DOHH2 (cell line): ENCODE measurements around the gene ASIC3.

Experiments used
- H3F3A ChIP-seq: fragments of 200-600 bp; sonication (generic), shearing (Covaris generic); 2 replicates; pipeline ENCODE4 v1.6.0; 2016; ENCODE audit warnings: antibody characterized with exemption, mild to moderate bottlenecking; ENCODE audit not compliant: control insufficient read depth, insufficient read depth
- H3K27ac ChIP-seq: fragments of 200-600 bp; sonication (generic); 2 replicates; pipeline ENCODE4 v1.5.1; 2014; ENCODE audit warnings: low read depth, mild to moderate bottlenecking, low read length, moderate library complexity
- H3K27me3 ChIP-seq: fragments of 200-600 bp; sonication (generic); 2 replicates; pipeline ENCODE4 v1.6.1; 2014; ENCODE audit warnings: mild to moderate bottlenecking, low read length, mixed read lengths; ENCODE audit not compliant: control insufficient read depth
- H3K36me3 ChIP-seq: fragments of 200-600 bp; sonication (generic); 2 replicates; pipeline ENCODE4 v1.6.1; 2014; ENCODE audit warnings: mild to moderate bottlenecking, low read length, moderate library complexity, mixed read lengths; ENCODE audit not compliant: control insufficient read depth
- H3K4me1 ChIP-seq: fragments of 200-600 bp; sonication (generic); 2 replicates; pipeline ENCODE4 v1.6.1; 2014; ENCODE audit warnings: mild to moderate bottlenecking, low read length, mixed read lengths; ENCODE audit not compliant: control insufficient read depth
- H3K4me2 ChIP-seq: fragments of 200-600 bp; sonication (generic); 2 replicates; pipeline ENCODE4 v1.6.0; 2014; ENCODE audit warnings: mild to moderate bottlenecking, low read length, moderate library complexity
- H3K4me3 ChIP-seq: fragments of 200-600 bp; sonication (generic); 2 replicates; pipeline ENCODE4 v1.5.1; 2014; ENCODE audit warnings: mild to moderate bottlenecking, low read length, mixed read lengths
- H3K79me2 ChIP-seq: fragments of 200-600 bp; sonication (generic); 2 replicates; pipeline ENCODE4 v1.6.1; 2014; ENCODE audit warnings: mild to moderate bottlenecking, low read length, mixed read lengths; ENCODE audit not compliant: control insufficient read depth
- H3K9me2 ChIP-seq: fragments of 200-600 bp; sonication (generic); replicated peaks from 2 replicates; pipeline ENCODE4 v1.6.1; 2014; ENCODE audit warnings: mild to moderate bottlenecking, low read length, mixed read lengths; ENCODE audit not compliant: control insufficient read depth
- H3K9me3 ChIP-seq: fragments of 200-600 bp; sonication (generic); 2 replicates; pipeline ENCODE4 v1.6.1; 2014; ENCODE audit warnings: antibody characterized with exemption, low read length, mixed read lengths; ENCODE audit not compliant: control insufficient read depth, insufficient read depth
- H4K20me1 ChIP-seq: fragments of 200-600 bp; sonication (generic); 2 replicates; pipeline ENCODE4 v1.6.0; 2014; ENCODE audit warnings: low read depth, mild to moderate bottlenecking, antibody characterized with exemption, low read length, moderate library complexity; ENCODE audit not compliant: control insufficient read depth, insufficient read depth
- CTCF ChIP-seq: fragments of 200-600 bp; sonication (generic); IDR thresholded peaks from one replicate; pipeline ENCODE4 v1.5.1; 2014; ENCODE audit warnings: antibody characterized with exemption, mild to moderate bottlenecking, low read depth, low read length; ENCODE audit not compliant: poor library complexity, severe bottlenecking
- EZH2phosphoT487 ChIP-seq: fragments of 200-600 bp; sonication (generic); IDR thresholded peaks from 2 replicates; pipeline ENCODE4 v1.6.1; 2017; ENCODE audit warnings: borderline replicate concordance, mild to moderate bottlenecking, antibody characterized with exemption, low read length, moderate library complexity, mixed read lengths

The ASIC3 gene

GRCh38 chr7:151005566-151005965 is 42.8 kb upstream of the ASIC3 start:
- Histone ChIP-seq H3K4me2 (no peak overlapping the region), H3K79me2 (no peaks in the 10 kb centered on the region), H3K36me3 (no peaks in the 10 kb centered on the region), H3K27me3 (no peaks in the 10 kb centered on the region), H3K9me2 (no peaks in the 10 kb centered on the region), H3K27ac (no peak overlapping the region), H4K20me1 (no peaks in the 10 kb centered on the region), H3K9me3 (no peaks in the 10 kb centered on the region), H3K4me1 (peaks cover 17% of the 10 kb centered on the region), H3K4me3 (no peak overlapping the region), H3F3A (no peaks in the 10 kb centered on the region)
- TF ChIP-seq EZH2phosphoT487 (no peak), CTCF (no peak)

GRCh38 chr7:151006590-151007300 is 41.6 kb upstream of the ASIC3 start:
- TF ChIP-seq CTCF (no peak), EZH2phosphoT487 (no peak)
- no peak overlapping the region for H3K27ac ChIP-seq

GRCh38 chr7:151007469-151007898 is 40.8 kb upstream of the ASIC3 start:
- Histone ChIP-seq H3K4me2 (peak overlapping the region; percentile 87), H3K27me3 (no peaks in the 10 kb centered on the region), H3K79me2 (no peaks in the 10 kb centered on the region), H3K9me2 (no peaks in the 10 kb centered on the region), H3K36me3 (no peaks in the 10 kb centered on the region), H3K27ac (no peak overlapping the region), H3K9me3 (no peaks in the 10 kb centered on the region), H3F3A (peaks cover 6% of the 10 kb centered on the region; the same call in 1 of the 2 replicates), H3K4me1 (peaks cover 17% of the 10 kb centered on the region), H3K4me3 (peak overlapping the region; percentile 88), H4K20me1 (no peaks in the 10 kb centered on the region)
- TF ChIP-seq CTCF (no peak), EZH2phosphoT487 (no peak)

More at GRCh38 chr7:151006590-151007300, 41.6 kb upstream of the ASIC3 start:
- no peak overlapping the region for H3K4me3 ChIP-seq
- peaks cover under 1% of the 10 kb centered on the region; the same call in 1 of the 2 replicates for H3F3A ChIP-seq
- H3K27me3 ChIP-seq, result no peaks in the 10 kb centered on the region
- no peaks in the 10 kb centered on the region for H3K9me2 ChIP-seq
- H4K20me1 ChIP-seq, result no peaks in the 10 kb centered on the region
- H3K79me2 ChIP-seq, result no peaks in the 10 kb centered on the region
- no peaks in the 10 kb centered on the region for H3K36me3 ChIP-seq
- peaks cover 17% of the 10 kb centered on the region for H3K4me1 ChIP-seq
- H3K9me3 ChIP-seq, result no peaks in the 10 kb centered on the region
- H3K4me2 ChIP-seq, result no peak overlapping the region
